ENCODE data around the gene ITK. TPM values are rescaled to one million over a fixed set of nuclear protein-coding genes. Genes with fewer than 3 reads are reported as not detected.

Gene ITK
- total and polyA plus RNA-seq, 2 donors (not counting 1 experiment from before 2014, with no cell fraction given) = 0.75 to 1.1 TPM

DNA sequence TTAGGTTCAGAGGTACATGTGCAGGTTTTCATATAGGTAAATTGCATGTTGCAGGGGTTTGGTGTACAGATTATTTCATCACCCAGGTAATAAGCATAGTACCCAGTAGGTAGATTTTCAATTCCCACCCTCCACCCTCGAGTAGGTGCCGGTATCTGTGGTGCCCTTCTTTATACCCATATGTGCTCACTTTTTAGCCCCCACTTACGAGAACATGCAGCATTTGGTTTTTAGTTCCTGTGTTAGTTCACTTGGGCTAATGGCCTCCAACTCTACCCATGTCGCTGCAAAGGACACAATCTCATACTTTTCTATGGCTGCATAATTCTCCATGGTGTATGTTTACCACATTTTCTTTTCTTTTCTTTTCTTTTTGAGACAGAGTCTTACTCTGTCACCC, 21.2 kb downstream of the ITK start:
- Histone ChIP-seq H3K4me3 (ENCODE audit: control extremely low read depth in 1 of 5, extremely low read depth in 1 of 5, insufficient read depth in 1 of 5, low read depth in 2 of 5, low read length in 4 of 5) (no peak overlapping the region), H3K27ac (ENCODE audit: low read length in 2 of 2) (no peak overlapping the region), H3K9ac (ENCODE audit: low read length) (no peak overlapping the region), H3K36me3 (replicated peaks in 1 of 2; ENCODE audit: control extremely low read depth in 1 of 2, control insufficient read depth in 1 of 2, extremely low read depth in 1 of 2, insufficient read depth in 2 of 2, low read length in 1 of 2) (no peaks in the 10 kb centered on the region), H3K4me1 (ENCODE audit: control insufficient read depth in 2 of 2, insufficient read depth in 2 of 2, low read length in 2 of 2) (peaks cover 12 to 16% of the 10 kb centered on the region in 2 donors), H4K20me1 (ENCODE audit: control insufficient read depth, insufficient read depth, low read length, poor library complexity, severe bottlenecking) (no peaks in the 10 kb centered on the region), H3K27me3 (replicated peaks in 1 of 4; ENCODE audit: control extremely low read depth in 1 of 4, control insufficient read depth in 3 of 4, insufficient read depth in 4 of 4, low read length in 3 of 4) (no peaks in the 10 kb centered on the region), H2AFZ (ENCODE audit: insufficient read depth, low read depth, low read length, poor library complexity, severe bottlenecking) (no peak overlapping the region), H3K79me2 (ENCODE audit: control insufficient read depth, insufficient read depth, low read length) (no peaks in the 10 kb centered on the region), H3K9me3 (ENCODE audit: control extremely low read depth in 1 of 3, control insufficient read depth in 2 of 3, insufficient read depth in 1 of 3, low read length in 2 of 3) (peaks cover 0 to 1% (median 0%) of the 10 kb centered on the region in 3 donors), H3K4me2 (replicated peaks; ENCODE audit: low read depth, low read length, poor library complexity, severe bottlenecking) (no peak overlapping the region)
- no peaks in the 10 kb centered on the region for H3K9me3 Mint-ChIP-seq (ENCODE audit: insufficient read depth)
- H3K4me3 Mint-ChIP-seq = no peak overlapping the region
- no peaks in the 10 kb centered on the region for H3K27me3 Mint-ChIP-seq
- H3K27ac Mint-ChIP-seq = no peak overlapping the region
- no peak for TF ChIP-seq EZH2 (IDR thresholded peaks at IDR 0.05; ENCODE audit: borderline replicate concordance, insufficient read depth, low read depth, low read length, poor library complexity, severe bottlenecking)
- TF ChIP-seq, protein P1, sequence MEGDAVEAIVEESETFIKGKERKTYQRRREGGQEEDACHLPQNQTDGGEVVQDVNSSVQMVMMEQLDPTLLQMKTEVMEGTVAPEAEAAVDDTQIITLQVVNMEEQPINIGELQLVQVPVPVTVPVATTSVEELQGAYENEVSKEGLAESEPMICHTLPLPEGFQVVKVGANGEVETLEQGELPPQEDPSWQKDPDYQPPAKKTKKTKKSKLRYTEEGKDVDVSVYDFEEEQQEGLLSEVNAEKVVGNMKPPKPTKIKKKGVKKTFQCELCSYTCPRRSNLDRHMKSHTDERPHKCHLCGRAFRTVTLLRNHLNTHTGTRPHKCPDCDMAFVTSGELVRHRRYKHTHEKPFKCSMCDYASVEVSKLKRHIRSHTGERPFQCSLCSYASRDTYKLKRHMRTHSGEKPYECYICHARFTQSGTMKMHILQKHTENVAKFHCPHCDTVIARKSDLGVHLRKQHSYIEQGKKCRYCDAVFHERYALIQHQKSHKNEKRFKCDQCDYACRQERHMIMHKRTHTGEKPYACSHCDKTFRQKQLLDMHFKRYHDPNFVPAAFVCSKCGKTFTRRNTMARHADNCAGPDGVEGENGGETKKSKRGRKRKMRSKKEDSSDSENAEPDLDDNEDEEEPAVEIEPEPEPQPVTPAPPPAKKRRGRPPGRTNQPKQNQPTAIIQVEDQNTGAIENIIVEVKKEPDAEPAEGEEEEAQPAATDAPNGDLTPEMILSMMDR (IDR thresholded peaks at IDR 0.05) = no peak
- intact Hi-C loops (cut with micrococcal nuclease) = loop anchor here (10.0 kb wide), 1 partner anchor 47 kb away; no protein-coding TSS in a partner anchor
- H3K4me1 Mint-ChIP-seq = peaks cover 12% of the 10 kb centered on the region
- WGBS (ENCODE audit: insufficient coverage) = 92% methylated on average over 4 of the region's 4 CpGs
- DNase-seq (no peak), ATAC-seq (ENCODE audit: low read depth) (no peak)
- CTCF ChIA-PET = no interaction called here
- POLR2A ChIA-PET = no interaction called here

DNA sequence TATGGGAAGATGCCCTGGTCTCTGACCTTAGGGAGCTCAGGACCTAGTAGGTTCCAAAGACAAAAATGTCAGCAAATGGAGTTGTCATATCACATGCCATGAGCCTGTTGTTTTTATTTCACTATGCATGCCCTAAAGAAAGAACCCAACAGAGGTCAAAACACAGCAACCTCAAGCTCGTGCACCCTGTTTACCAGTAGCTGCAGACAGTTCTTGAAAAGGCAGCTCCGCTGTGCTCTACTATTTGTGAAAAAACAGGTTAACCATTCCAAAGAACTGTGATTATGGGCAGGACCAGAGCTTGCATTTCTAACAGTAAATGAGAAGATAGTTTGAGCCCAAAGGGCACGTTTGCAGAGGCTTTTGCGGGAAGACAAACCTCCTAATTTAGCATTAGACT, 22.8 kb downstream of the ITK start:
- Histone ChIP-seq H3K27ac (ENCODE audit: low read length in 2 of 2) (no peak overlapping the region), H3K4me2 (replicated peaks; ENCODE audit: low read depth, low read length, poor library complexity, severe bottlenecking) (no peak overlapping the region), H3K27me3 (replicated peaks in 1 of 4; ENCODE audit: control extremely low read depth in 1 of 4, control insufficient read depth in 3 of 4, insufficient read depth in 4 of 4, low read length in 3 of 4) (no peaks in the 10 kb centered on the region), H3K9ac (ENCODE audit: low read length) (no peak overlapping the region), H2AFZ (ENCODE audit: insufficient read depth, low read depth, low read length, poor library complexity, severe bottlenecking) (no peak overlapping the region), H3K4me3 (ENCODE audit: control extremely low read depth in 1 of 5, extremely low read depth in 1 of 5, insufficient read depth in 1 of 5, low read depth in 2 of 5, low read length in 4 of 5) (no peak overlapping the region), H3K79me2 (ENCODE audit: control insufficient read depth, insufficient read depth, low read length) (no peaks in the 10 kb centered on the region), H3K9me3 (ENCODE audit: control extremely low read depth in 1 of 3, control insufficient read depth in 2 of 3, insufficient read depth in 1 of 3, low read length in 2 of 3) (peaks cover 0 to 1% (median 0%) of the 10 kb centered on the region in 3 donors), H4K20me1 (ENCODE audit: control insufficient read depth, insufficient read depth, low read length, poor library complexity, severe bottlenecking) (no peaks in the 10 kb centered on the region), H3K36me3 (replicated peaks in 1 of 2; ENCODE audit: control extremely low read depth in 1 of 2, control insufficient read depth in 1 of 2, extremely low read depth in 1 of 2, insufficient read depth in 2 of 2, low read length in 1 of 2) (no peaks in the 10 kb centered on the region), H3K4me1 (ENCODE audit: control insufficient read depth in 2 of 2, insufficient read depth in 2 of 2, low read length in 2 of 2) (peaks cover 12% of the 10 kb centered on the region in 2 donors)
- ATAC-seq (ENCODE audit: low read depth) (no peak), DNase-seq (no peak)
- Mint-ChIP-seq H3K27ac (no peak overlapping the region), H3K4me3 (no peak overlapping the region), H3K9me3 (ENCODE audit: insufficient read depth) (no peaks in the 10 kb centered on the region), H3K27me3 (no peaks in the 10 kb centered on the region), H3K4me1 (peaks cover 9% of the 10 kb centered on the region)
- 100% methylated on average over 1 of the region's 4 CpGs for WGBS (ENCODE audit: insufficient coverage)
- CTCF ChIA-PET = no interaction called here
- POLR2A ChIA-PET = no interaction called here
- TF ChIP-seq EZH2 (IDR thresholded peaks at IDR 0.05; ENCODE audit: borderline replicate concordance, insufficient read depth, low read depth, low read length, poor library complexity, severe bottlenecking) = no peak
- TF ChIP-seq, protein P1 (IDR thresholded peaks at IDR 0.05) = no peak
- intact Hi-C loops (cut with micrococcal nuclease) = loop anchor here (10.0 kb wide), 1 partner anchor 49 kb away; no protein-coding TSS in a partner anchor

All from B cell (primary cell).